Stimulated activated CD4-positive, alpha-beta T cell treated with anti-CD3 and anti-CD28 coated beads, Interleukin-12 subunit alpha, Interleukin-12 subunit beta, amount 100 ng/mL, for 4 hours (primary cell): ENCODE measurements around the gene MYO9A.
"Not testable (repeated sequence)": the region's sequence is repeated elsewhere in the genome, so short reads cannot be mapped to it uniquely, and the experiment has no call there.

ENCODE experiments used
- DNase-seq: peaks from one replicate; pipeline ENCODE4 v3.0.0-alpha.2; 2020

MYO9A gene

GRCh38 chr15:72139667-72140066 lies 21.7 kb upstream of the MYO9A start:
- DNase-seq: no peak

- DNase-seq: no peak
Measured at GRCh38 chr15:72136170-72137051, 18.5 kb upstream of the MYO9A start.

GRCh38 chr15:72135719-72136118 lies 17.8 kb upstream of the MYO9A start:
- no peak for DNase-seq

GRCh38 chr15:72133211-72133610 lies 15.3 kb upstream of the MYO9A start:
- no peak for DNase-seq

- DNase-seq: no peak
Measured at GRCh38 chr15:72131922-72132321, 14.0 kb upstream of the MYO9A start.

GRCh38 chr15:72130272-72130671 lies 12.3 kb upstream of the MYO9A start:
- DNase-seq: no peak

- DNase-seq: no peak
Measured at GRCh38 chr15:72128359-72128758, 10.4 kb upstream of the MYO9A start.

GRCh38 chr15:72127724-72128322 lies 9.9 kb upstream of the MYO9A start:
- DNase-seq: no peak

GRCh38 chr15:72124218-72124617 lies 6.3 kb upstream of the MYO9A start:
- DNase-seq: no peak

GRCh38 chr15:72117486-72118016 lies 399 bp downstream of the MYO9A start:
- peak; percentile 61 for DNase-seq

- DNase-seq: no peak
Measured at GRCh38 chr15:72116731-72117485, 1.0 kb downstream of the MYO9A start.

- no peak for DNase-seq
Measured at GRCh38 chr15:72113347-72114031, 4.5 kb downstream of the MYO9A start.

- DNase-seq: no peak
Measured at GRCh38 chr15:72112805-72113204, 5.1 kb downstream of the MYO9A start.

- DNase-seq: no peak
Measured at GRCh38 chr15:72112116-72112515, 5.8 kb downstream of the MYO9A start.

- DNase-seq: no peak
Measured at GRCh38 chr15:72110355-72110754, 7.6 kb downstream of the MYO9A start.

- no peak for DNase-seq
Measured at GRCh38 chr15:72106068-72106467, 11.9 kb downstream of the MYO9A start.

GRCh38 chr15:72105111-72105510 lies 12.8 kb downstream of the MYO9A start:
- no peak for DNase-seq

GRCh38 chr15:72100551-72100950 lies 17.4 kb downstream of the MYO9A start:
- DNase-seq: not testable (repeated sequence)

- DNase-seq: no peak
Measured at GRCh38 chr15:72099155-72099554, 18.8 kb downstream of the MYO9A start.

- no peak for DNase-seq
Measured at GRCh38 chr15:72098040-72098439, 19.9 kb downstream of the MYO9A start.

GRCh38 chr15:72096796-72097195 lies 21.2 kb downstream of the MYO9A start:
- no peak for DNase-seq

GRCh38 chr15:72092691-72093090 lies 25.3 kb downstream of the MYO9A start:
- DNase-seq: no peak

GRCh38 chr15:72092006-72092405 lies 25.9 kb downstream of the MYO9A start:
- DNase-seq: no peak
